ENCODE measurements around the gene TRAF3. TPM values are rescaled to one million over a fixed set of nuclear protein-coding genes. Genes with fewer than 3 reads are reported as not detected.

TRAF3 gene
- total and polyA plus RNA-seq, 2 experiments from 2014 or later: 6.3 to 19.7 TPM

GRCh38 chr14:102897299-102898027, 120.2 kb downstream of the TRAF3 start:
- H3K4me3 ChIP-seq: no peak overlapping the region
- DNase-seq (ENCODE audit: low read depth in 1 of 2, low spot score in 1 of 2): no peak
- no peaks in the 10 kb centered on the region for H3K9me3 ChIP-seq (ENCODE audit: low read depth)
- peaks cover 45% of the 10 kb centered on the region for H3K4me1 ChIP-seq (ENCODE audit: low read depth)
- no peak for TF ChIP-seq CTCF (IDR thresholded peaks at IDR 0.05; ENCODE audit: low read depth, low read length)
- peak overlapping the region; percentile 38 for H3K27ac ChIP-seq
- no peaks in the 10 kb centered on the region for H3K36me3 ChIP-seq
- no peaks in the 10 kb centered on the region for H3K27me3 ChIP-seq

GRCh38 chr14:102898298-102898697, 121.0 kb downstream of the TRAF3 start:
- Histone ChIP-seq H3K36me3 (no peaks in the 10 kb centered on the region), H3K27ac (peak overlapping the region; percentile 63), H3K4me3 (no peak overlapping the region), H3K27me3 (no peaks in the 10 kb centered on the region), H3K4me1 (ENCODE audit: low read depth) (peaks cover 54% of the 10 kb centered on the region), H3K9me3 (ENCODE audit: low read depth) (no peaks in the 10 kb centered on the region)
- no peak for DNase-seq (ENCODE audit: low read depth in 1 of 2, low spot score in 1 of 2)
- no peak for TF ChIP-seq CTCF (IDR thresholded peaks at IDR 0.05; ENCODE audit: low read depth, low read length)

GRCh38 chr14:102898776-102899515, 121.7 kb downstream of the TRAF3 start:
- no peaks in the 10 kb centered on the region for H3K36me3 ChIP-seq
- H3K4me3 ChIP-seq: no peak overlapping the region
- no peaks in the 10 kb centered on the region for H3K27me3 ChIP-seq
- no peak for TF ChIP-seq CTCF (IDR thresholded peaks at IDR 0.05; ENCODE audit: low read depth, low read length)
- H3K9me3 ChIP-seq (ENCODE audit: low read depth): no peaks in the 10 kb centered on the region
- no peak for DNase-seq (ENCODE audit: low read depth in 1 of 2, low spot score in 1 of 2)
- H3K4me1 ChIP-seq (ENCODE audit: low read depth): peaks cover 54% of the 10 kb centered on the region
- peak overlapping the region; percentile 63 for H3K27ac ChIP-seq

- no peaks in the 10 kb centered on the region for H3K36me3 ChIP-seq
- no peak overlapping the region for H3K4me3 ChIP-seq
- H3K9me3 ChIP-seq (ENCODE audit: low read depth): no peaks in the 10 kb centered on the region
- peaks cover 54% of the 10 kb centered on the region for H3K4me1 ChIP-seq (ENCODE audit: low read depth)
- no peaks in the 10 kb centered on the region for H3K27me3 ChIP-seq
- no peak overlapping the region for H3K27ac ChIP-seq
- no peak for TF ChIP-seq CTCF (IDR thresholded peaks at IDR 0.05; ENCODE audit: low read depth, low read length)
- DNase-seq (ENCODE audit: low read depth in 1 of 2, low spot score in 1 of 2): no peak
Measured at GRCh38 chr14:102899516-102899900, 122.3 kb downstream of the TRAF3 start.

- H3K4me1 ChIP-seq (ENCODE audit: low read depth): peaks cover 54% of the 10 kb centered on the region
- peak in 1 of 2 donors; percentile 48 for DNase-seq (ENCODE audit: low read depth in 1 of 2, low spot score in 1 of 2)
- TF ChIP-seq CTCF (IDR thresholded peaks at IDR 0.05; ENCODE audit: low read depth, low read length): no peak
- no peaks in the 10 kb centered on the region for H3K9me3 ChIP-seq (ENCODE audit: low read depth)
- peak overlapping the region; percentile 59 for H3K27ac ChIP-seq
- H3K27me3 ChIP-seq: no peaks in the 10 kb centered on the region
- H3K36me3 ChIP-seq: peaks cover 2% of the 10 kb centered on the region
- no peak overlapping the region for H3K4me3 ChIP-seq
Measured at GRCh38 chr14:102900631-102901571, 123.7 kb downstream of the TRAF3 start.

Data from cardiac muscle cell (in vitro differentiated cells and primary cell).